NCI-H774 (cell line): ENCODE data around the gene PIM3.
A peak's percentile ranks its signal among the peaks of the same experiment; 100 is the strongest.

Experiments used
- DNase-seq: peaks from one replicate; lab custom pipeline; 2025; lab: John Stamatoyannopoulos, UW

The PIM3 gene

GRCh38 chr22:49960159-49961004 lies at the start of gene PIM3:
Gene PIM3, plus strand, starts transcription at chr22:49960772. Its CDS starts 176 bp downstream, at chr22:49960948.
- peak; percentile 90 for DNase-seq

GRCh38 chr22:49911881-49912625 lies 48.5 kb upstream of the PIM3 start:
- no peak for DNase-seq

- no peak for DNase-seq
These were observed 47.5 kb upstream of the PIM3 start for GRCh38 chr22:49913026-49913425.

GRCh38 chr22:49913446-49913845 lies 47.1 kb upstream of the PIM3 start:
- DNase-seq, result no peak

- DNase-seq, result no peak
These were observed 46.3 kb upstream of the PIM3 start for GRCh38 chr22:49914256-49914655.

GRCh38 chr22:49915610-49916009 lies 45.0 kb upstream of the PIM3 start:
- DNase-seq, result no peak

GRCh38 chr22:49916831-49917230 lies 43.7 kb upstream of the PIM3 start:
- DNase-seq, result no peak

- DNase-seq, result peak; percentile 81
These were observed 42.3 kb upstream of the PIM3 start, which contains the start of the genes ALG12 and CRELD2 for GRCh38 chr22:49917974-49918910. Gene ALG12, minus strand, starts transcription at chr22:49918438. Its CDS starts 4,673 bp downstream, at chr22:49913765. Gene CRELD2, plus strand, starts transcription at chr22:49918634. Its CDS starts 136 bp downstream, at chr22:49918770.

- DNase-seq, result no peak
These were observed 41.4 kb upstream of the PIM3 start for GRCh38 chr22:49918911-49919881.

- DNase-seq, result no peak
These were observed 39.7 kb upstream of the PIM3 start for GRCh38 chr22:49920859-49921258.

GRCh38 chr22:49921508-49922278 lies 38.9 kb upstream of the PIM3 start:
- DNase-seq, result no peak

- DNase-seq, result no peak
These were observed 38.1 kb upstream of the PIM3 start for GRCh38 chr22:49922484-49922883.

GRCh38 chr22:49922926-49923325 lies 37.6 kb upstream of the PIM3 start:
- DNase-seq, result no peak

- DNase-seq, result no peak
These were observed 37.1 kb upstream of the PIM3 start for GRCh38 chr22:49923445-49923844.

- DNase-seq, result no peak
These were observed 36.3 kb upstream of the PIM3 start for GRCh38 chr22:49924113-49924833.

GRCh38 chr22:49925525-49926128 lies 34.9 kb upstream of the PIM3 start:
- no peak for DNase-seq

- no peak for DNase-seq
These were observed 33.7 kb upstream of the PIM3 start for GRCh38 chr22:49926916-49927315.

GRCh38 chr22:49927483-49928184 lies 32.9 kb upstream of the PIM3 start:
- no peak for DNase-seq
